Measurements from ENCODE around the gene PIGZ.

The PIGZ gene

DNA sequence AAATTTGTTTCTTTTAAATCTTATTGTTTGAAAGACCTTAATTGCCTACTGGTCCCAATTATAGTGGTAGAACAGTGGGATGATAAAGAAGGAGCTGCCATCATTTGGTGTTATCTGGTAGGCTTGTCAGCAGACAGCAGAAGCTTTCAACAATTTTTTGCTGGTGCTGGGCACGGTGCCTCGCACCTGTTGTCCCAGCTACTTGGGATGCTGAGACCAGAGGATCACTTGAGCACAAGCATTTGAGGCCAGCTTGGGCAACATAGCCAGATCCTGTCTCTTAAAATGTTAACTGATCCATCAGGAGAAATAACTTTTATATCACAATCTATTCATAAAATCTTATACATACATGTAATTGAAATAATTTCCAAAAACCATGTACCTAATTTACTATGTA is 64.9 kb downstream of the PIGZ start:
- no peak for DNase-seq

DNA sequence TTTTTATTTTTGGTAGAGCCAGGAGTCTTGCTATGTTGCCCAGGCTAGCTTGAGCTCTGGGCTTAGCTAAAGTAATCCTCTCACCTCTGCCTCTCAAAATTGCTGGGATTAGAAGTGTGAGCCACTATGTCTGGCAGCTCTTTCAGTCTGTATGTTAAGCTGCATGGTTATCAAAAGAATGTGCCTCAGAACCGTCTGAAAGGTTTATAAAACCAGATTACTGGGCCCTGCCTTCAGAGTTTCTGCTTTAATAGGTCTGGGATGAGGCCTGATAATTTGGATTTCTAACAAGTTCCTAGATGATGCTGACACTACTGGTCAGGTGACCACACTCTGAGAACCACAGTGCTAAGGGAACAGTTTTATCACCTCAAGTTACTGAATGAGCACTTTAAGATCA is 66.3 kb downstream of the PIGZ start:
- no peak for DNase-seq

DNA sequence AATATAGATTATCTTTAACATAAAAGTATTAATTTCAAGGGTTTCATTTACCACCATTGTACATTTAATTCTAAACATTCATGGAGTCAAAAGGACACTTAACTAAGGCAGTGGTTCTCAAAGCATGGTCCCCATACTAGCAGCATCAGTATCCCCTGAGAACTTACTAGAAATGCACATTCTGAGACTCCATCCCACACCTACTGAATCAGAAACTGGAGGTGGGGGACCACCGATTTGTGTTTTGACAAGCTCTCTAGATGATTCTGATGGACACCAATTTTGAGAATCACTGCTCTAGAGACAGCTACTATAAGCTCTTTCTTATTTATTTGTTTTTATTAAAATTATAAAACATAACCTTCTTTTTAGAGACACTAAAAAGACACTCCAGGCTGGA is 66.9 kb downstream of the PIGZ start:
- DNase-seq, result no peak

All from NCI-H2029 (cell line).